H1 (cell line): ENCODE measurements around the gene SYNGR3. TPM values are rescaled to one million over a fixed set of nuclear protein-coding genes. Genes with fewer than 3 reads are reported as not detected.

Experiments
- CTCF ChIA-PET: fragments of 300-600 bp; sonication (Branson Sonifier 250); formaldehyde crosslinking; loops from one replicate; lab custom pipeline; 2021; ENCODE audit not compliant: partially characterized antibody; lab: Charles Lee
- POLR2A ChIA-PET: fragments of 300-600 bp; sonication (Branson Sonifier 250); formaldehyde crosslinking; loops from one replicate; lab custom pipeline; 2021; ENCODE audit warnings: inconsistent platforms; ENCODE audit not compliant: partially characterized antibody; lab: Charles Lee
- DNase-seq, 2 experiments: peaks; one replicate each; pipeline versions ENCODE4 v3.0.0 to v3.0.0-alpha.2; 2010 to 2022; ENCODE audit warnings: low spot score in 2 of 2, low read depth in 1 of 2, mixed read lengths in 1 of 2
- FAIRE-seq: peaks from 2 replicates; lab custom pipeline; 2011; peaks lifted over from hg19 to GRCh38; lab: Jason Lieb, UNC
- H2AFZ ChIP-seq: 2 replicates; pipeline ENCODE4 v1.8.1; 2012; ENCODE audit warnings: low read length, inconsistent platforms
- H2AK5ac ChIP-seq: 2 replicates; pipeline ENCODE4 v1.6.1; 2013; ENCODE audit warnings: low read depth, low read length
- H2BK120ac ChIP-seq: replicated peaks from 2 replicates; pipeline ENCODE3; 2013; ENCODE audit warnings: low read depth, low read length, inconsistent platforms
- H2BK12ac ChIP-seq: 2 replicates; pipeline ENCODE4 v1.6.1; 2013; ENCODE audit warnings: low read depth, low read length
- H2BK15ac ChIP-seq: 2 replicates; pipeline ENCODE4 v1.6.1; 2013; ENCODE audit warnings: low read length
- H2BK20ac ChIP-seq: 2 replicates; pipeline ENCODE4 v1.6.1; 2013; ENCODE audit warnings: low read length
- H2BK5ac ChIP-seq: 2 replicates; pipeline ENCODE4 v1.6.1; 2013; ENCODE audit warnings: low read depth, low read length
- H3K14ac ChIP-seq: 2 replicates; pipeline ENCODE4 v1.6.1; 2013; ENCODE audit warnings: inconsistent platforms; ENCODE audit not compliant: insufficient read length
- H3K18ac ChIP-seq: 2 replicates; pipeline ENCODE4 v1.6.1; 2013; ENCODE audit warnings: low read length; ENCODE audit errors: extremely low read depth
- H3K23ac ChIP-seq: 2 replicates; pipeline ENCODE4 v1.6.1; 2013; ENCODE audit warnings: inconsistent platforms; ENCODE audit not compliant: insufficient read length
- H3K23me2 ChIP-seq: 2 replicates; pipeline ENCODE4 v1.6.1; 2013; ENCODE audit warnings: low read depth, low read length
- H3K27ac ChIP-seq: 2 replicates; pipeline ENCODE4 v1.6.1; 2011; ENCODE audit warnings: low read depth, low read length, inconsistent platforms
- H3K27me3 ChIP-seq, 4 experiments: replicated peaks in 1 of 4; 1 replicate in 1 of 4; 2 replicates in 3 of 4; pipeline versions ENCODE4 v1.6.1 to v1.8.1; 2011 to 2013; ENCODE audit warnings: low read length in 3 of 4, mild to moderate bottlenecking in 3 of 4, inconsistent platforms in 2 of 4, mixed read lengths in 2 of 4, moderate library complexity in 1 of 4; ENCODE audit not compliant: control insufficient read depth in 3 of 4, insufficient read depth in 3 of 4; ENCODE audit errors: extremely low read depth in 1 of 4
- H3K36me3 ChIP-seq, 4 experiments: 2 replicates each; pipeline versions ENCODE4 v1.6.1 to v1.8.1; 2011 to 2013; ENCODE audit warnings: mild to moderate bottlenecking in 4 of 4, low read length in 3 of 4, moderate library complexity in 2 of 4, control low read depth in 1 of 4, inconsistent platforms in 1 of 4; ENCODE audit not compliant: insufficient read depth in 4 of 4, control insufficient read depth in 2 of 4
- H3K4ac ChIP-seq: replicated peaks from 2 replicates; pipeline ENCODE3; 2013; ENCODE audit warnings: low read length, low read depth, mixed read lengths, inconsistent platforms; ENCODE audit not compliant: insufficient read length
- H3K4me1 ChIP-seq, 4 experiments: replicated peaks in 1 of 4; 1 replicate in 1 of 4; 2 replicates in 3 of 4; pipeline versions ENCODE4 v1.6.1 to v1.8.1; 2011 to 2013; ENCODE audit warnings: low read length in 3 of 4, inconsistent platforms in 2 of 4, mixed read lengths in 1 of 4; ENCODE audit not compliant: insufficient read depth in 4 of 4, control insufficient read depth in 3 of 4
- H3K4me2 ChIP-seq, 2 experiments: 2 replicates each; pipeline versions ENCODE4 v1.6.1 to v1.8.1; 2011 to 2013; ENCODE audit warnings: low read depth in 2 of 2, low read length in 2 of 2, control low read depth in 1 of 2, inconsistent platforms in 1 of 2, mild to moderate bottlenecking in 1 of 2; ENCODE audit not compliant: insufficient read depth in 1 of 2
- H3K4me3 ChIP-seq, 4 experiments: fragments of 200-600, 300-600 bp in 1 of 4; sonication (generic), shearing (Covaris generic), sonication (Bioruptor Twin) in 1 of 4; 2 replicates each; pipeline versions ENCODE4 v1.5.1 to v1.8.1; 2011 to 2016; ENCODE audit warnings: low read length in 4 of 4, low read depth in 3 of 4, control low read depth in 2 of 4, inconsistent platforms in 2 of 4, mild to moderate bottlenecking in 2 of 4, mixed read lengths in 1 of 4, moderate library complexity in 1 of 4; ENCODE audit not compliant: insufficient read depth in 2 of 4; ENCODE audit errors: extremely low read depth in 1 of 4
- H3K56ac ChIP-seq: replicated peaks from 2 replicates; pipeline ENCODE3; 2013; ENCODE audit warnings: low read depth, mild to moderate bottlenecking, mixed read lengths, low read length, inconsistent platforms; ENCODE audit not compliant: insufficient read length
- H3K79me1 ChIP-seq: 2 replicates; pipeline ENCODE4 v1.6.1; 2013; ENCODE audit warnings: low read depth, low read length, control low read depth
- H3K79me2 ChIP-seq, 2 experiments: 2 replicates each; pipeline versions ENCODE4 v1.6.1 to v1.8.1; 2012 to 2013; ENCODE audit warnings: low read length in 2 of 2, mild to moderate bottlenecking in 2 of 2, inconsistent platforms in 1 of 2; ENCODE audit not compliant: insufficient read depth in 2 of 2, control insufficient read depth in 1 of 2
- H3K9ac ChIP-seq, 4 experiments: replicated peaks in 1 of 4; 1 replicate in 1 of 4; 2 replicates in 3 of 4; pipeline versions ENCODE4 v1.6.1 to v1.8.1; 2011 to 2013; ENCODE audit warnings: low read depth in 3 of 4, low read length in 3 of 4, control low read depth in 2 of 4, mild to moderate bottlenecking in 2 of 4, moderate library complexity in 2 of 4, inconsistent platforms in 1 of 4; ENCODE audit errors: extremely low read depth in 1 of 4
- H3K9me3 ChIP-seq, 2 experiments: 2 replicates each; pipeline versions ENCODE4 v1.6.1 to v1.8.1; 2012 to 2013; ENCODE audit warnings: mild to moderate bottlenecking in 2 of 2, moderate library complexity in 2 of 2, control low read depth in 1 of 2, inconsistent platforms in 1 of 2, low read depth in 1 of 2, low read length in 1 of 2, mixed read lengths in 1 of 2; ENCODE audit not compliant: insufficient read depth in 2 of 2
- H4K20me1 ChIP-seq, 2 experiments: replicated peaks in 1 of 2; 2 replicates each; pipeline versions ENCODE3 to v1.8.1; 2011 to 2013; ENCODE audit warnings: inconsistent platforms in 2 of 2, low read length in 2 of 2, mild to moderate bottlenecking in 1 of 2; ENCODE audit not compliant: insufficient read depth in 2 of 2, control insufficient read depth in 1 of 2
- H4K5ac ChIP-seq: 2 replicates; pipeline ENCODE4 v1.6.1; 2013; ENCODE audit warnings: low read length, low read depth, mixed read lengths, inconsistent platforms; ENCODE audit not compliant: insufficient read length
- H4K8ac ChIP-seq: 2 replicates; pipeline ENCODE4 v1.8.0; 2013; ENCODE audit warnings: mild to moderate bottlenecking, moderate library complexity, low read length, inconsistent platforms; ENCODE audit not compliant: insufficient read depth; ENCODE audit errors: extremely low read depth
- H4K91ac ChIP-seq: replicated peaks from 2 replicates; pipeline ENCODE3; 2013; ENCODE audit warnings: low read length, mixed read lengths, inconsistent platforms; ENCODE audit not compliant: insufficient read length
- BCL11A ChIP-seq, 2 experiments: IDR thresholded peaks; one replicate each; pipeline ENCODE4 v1.6.1; 2011; ENCODE audit warnings: low read depth in 2 of 2, low read length in 2 of 2, mild to moderate bottlenecking in 2 of 2
- NRF1 ChIP-seq: IDR thresholded peaks from 2 replicates; pipeline ENCODE4 v1.6.1; 2011; ENCODE audit warnings: mild to moderate bottlenecking, low read depth, low read length, improper control_type of control experiment
- SIN3A ChIP-seq, 2 experiments: IDR thresholded peaks in 1 of 2; conservative IDR thresholded peaks in 1 of 2; 2 replicates each; pipeline ENCODE4 v1.6.1; 2011 to 2012; ENCODE audit warnings: low read length in 2 of 2, improper control_type of control experiment in 1 of 2, low read depth in 1 of 2, mild to moderate bottlenecking in 1 of 2
- SIX5 ChIP-seq: IDR thresholded peaks from 2 replicates; pipeline ENCODE4 v1.6.1; 2011; ENCODE audit warnings: mild to moderate bottlenecking, low read depth, low read length
- WGBS, 2 experiments: shearing (Covaris generic) in 1 of 2; methylation state at CpG; one replicate each; pipeline versions ENCODE4 v1.1.6 to v1.1.7; 2013 to 2015; ENCODE audit warnings: low lambda C conversion rate in 2 of 2, mixed read lengths in 2 of 2, inconsistent platforms in 1 of 2, low coverage in 1 of 2, missing lambda C conversion rate in 1 of 2; ENCODE audit not compliant: insufficient replicate concordance in 2 of 2, insufficient coverage in 1 of 2, insufficient read length in 1 of 2; ENCODE audit errors: extremely low coverage in 1 of 2, missing lambda C conversion rate in 1 of 2; 5-methylcytosine and 5-hydroxymethylcytosine counted together
- polyA plus RNA-seq, 7 experiments: library from polyadenylated mRNA; depleted of rRNA in 3 of 7; stranded (reverse) in 5 of 7; unstranded in 2 of 7; fragments of >200 nt in 5 of 7; fragments of 200-250 nt in 2 of 7; gene quantifications; 1 replicate in 5 of 7; 2 replicates in 1 of 7; 4 replicates in 1 of 7; pipeline versions ENCODE4 v1.2.1 to v1.2.3, GENCODE V29; 2011 to 2013; ENCODE audit warnings: missing spikeins in 2 of 7, mixed read lengths in 2 of 7
- total RNA-seq: library from RNA; stranded (reverse); fragmentation: NEBNext Ultra II Directional; extraction: Animal tissue kit (Norgen Biotek cat#: 25700); gene quantifications from 2 replicates; pipeline ENCODE4 v1.2.1, GENCODE V29; 2021

Gene SYNGR3
- total and polyA plus RNA-seq, 2 of the 8 experiments (the other 6 are each of a cell fraction or from before 2014, with no cell fraction given): 36.2 to 49.9 TPM

GRCh38 chr16:2028146-2028545 is 38.4 kb downstream of the SYNGR3 start:
- Histone ChIP-seq H2BK120ac (no peak overlapping the region), H3K23ac (no peak overlapping the region), H3K4me1 (peaks cover 0 to 12% (median 9%) of the 10 kb centered on the region in 4 experiments; a peak in 5 of 7 replicates), H4K20me1 (peaks cover 0 to 9% of the 10 kb centered on the region in 2 experiments), H2AK5ac (no peak overlapping the region), H3K9me3 (no peaks in the 10 kb centered on the region), H3K23me2 (peaks cover 7% of the 10 kb centered on the region; the same call in 1 of the 2 replicates), H4K91ac (no peak overlapping the region), H2BK20ac (no peak overlapping the region), H3K56ac (no peak overlapping the region), H3K14ac (no peak overlapping the region), H3K79me1 (no peaks in the 10 kb centered on the region), H3K27ac (no peak overlapping the region), H3K27me3 (peaks cover 0 to 27% (median 21%) of the 10 kb centered on the region in 4 experiments; a peak in 5 of 7 replicates), H2AFZ (no peak overlapping the region), H4K5ac (no peak overlapping the region), H3K79me2 (no peaks in the 10 kb centered on the region), H3K4me3 (no peak overlapping the region), H3K18ac (no peak overlapping the region), H3K36me3 (no peaks in the 10 kb centered on the region), H2BK5ac (no peak overlapping the region), H3K4ac (peak overlapping the region; percentile 22), H3K9ac (no peak overlapping the region), H4K8ac (peak overlapping the region; percentile 57), H2BK15ac (no peak overlapping the region), H3K4me2 (peak overlapping the region in 1 of 2 experiments; percentile 61; a peak in 1 of 4 replicates), H2BK12ac (no peak overlapping the region)
- ChIA-PET POLR2A (interaction anchor here (0.9 to 1.3 kb wide), 7 partner anchors 14 to 144 kb away, joined by 3 to 7 read pairs (median 3); partner anchors contain the start of gene RPS2), CTCF (interaction anchor here (0.8 to 2.1 kb wide), 11 partner anchors 11 to 113 kb away, joined by 3 to 7 read pairs (median 4); no protein-coding TSS in a partner anchor)
- no peak for FAIRE-seq
- DNase-seq: no peak
- 91% methylated on average over 3 of the region's 3 CpGs; no CpG with 5 or more reads in 1 of the 2 experiments for WGBS, 2 experiments
- no peak for TF ChIP-seq SIX5
- TF ChIP-seq BCL11A (IDR thresholded peaks at IDR 0.05; ENCODE audit: low read depth in 2 of 2, low read length in 2 of 2): no peak
- TF ChIP-seq NRF1: no peak
- TF ChIP-seq SIN3A (conservative IDR thresholded peaks at IDR 0.05 in 1 of 2, IDR thresholded peaks at IDR 0.05 in 1 of 2; ENCODE audit: low read depth in 1 of 2, low read length in 2 of 2): no peak
